K562 (cell line): ENCODE data around the gene BRME1. TPM values are rescaled to one million over a fixed set of nuclear protein-coding genes. Genes with fewer than 3 reads are reported as not detected.

Experiments used
- BRD9 ChIP-seq: fragments of 450-650 bp; IDR thresholded peaks from 2 replicates; pipeline ENCODE4 v1.6.1; 2018; ENCODE audit warnings: low read depth; ENCODE audit not compliant: partially characterized antibody
- BRF2 ChIP-seq: IDR thresholded peaks from 3 replicates; pipeline ENCODE4 v1.6.1; 2011; ENCODE audit warnings: borderline replicate concordance, mild to moderate bottlenecking; ENCODE audit not compliant: insufficient read length, insufficient read depth
- HDAC2 ChIP-seq: fragments of 450-650 bp; IDR thresholded peaks from 2 replicates; pipeline ENCODE4 v1.6.1; 2016; ENCODE audit warnings: mild to moderate bottlenecking
- JUNB ChIP-seq: fragments of 450-650 bp; formaldehyde crosslinking; conservative IDR thresholded peaks from 2 replicates; pipeline ENCODE4 v1.4.0; 2020; ENCODE audit warnings: mild to moderate bottlenecking
- KDM1A ChIP-seq, 2 experiments: fragments of 450-650 bp; IDR thresholded peaks; 2 replicates each; pipeline ENCODE4 v1.6.1; 2016; ENCODE audit warnings: mild to moderate bottlenecking in 2 of 2
- KDM2B ChIP-seq: fragments of 250-450 bp; sonication (Bioruptor Pico); IDR thresholded peaks from 2 replicates; pipeline ENCODE4 v1.8.0; 2021; ENCODE audit warnings: mild to moderate bottlenecking, moderate library complexity
- NFIC ChIP-seq: fragments of 450-650 bp; IDR thresholded peaks from 2 replicates; pipeline ENCODE4 v1.6.1; 2017; ENCODE audit warnings: mild to moderate bottlenecking, inconsistent platforms
- NRF1 ChIP-seq, 2 experiments: fragments of 450-650 bp; IDR thresholded peaks in 1 of 2; conservative IDR thresholded peaks in 1 of 2; 2 replicates each; pipeline ENCODE4 v1.6.1; 2014; ENCODE audit warnings: mild to moderate bottlenecking in 2 of 2
- RAD51 ChIP-seq: fragments of 450-650 bp; IDR thresholded peaks from 2 replicates; pipeline ENCODE4 v1.7.1; 2016; ENCODE audit warnings: low read depth, mild to moderate bottlenecking, borderline replicate concordance
- RBM25 ChIP-seq: fragments of 200-400 bp; formaldehyde crosslinking; IDR thresholded peaks from 2 replicates; pipeline ENCODE4 v1.6.1; 2018; ENCODE audit warnings: low read length, low read depth, moderate library complexity; ENCODE audit not compliant: severe bottlenecking
- XRCC4 ChIP-seq: IDR thresholded peaks from one replicate; pipeline ENCODE4 v1.6.1; 2011; ENCODE audit not compliant: insufficient read depth, insufficient read length; ENCODE audit errors: extremely low read depth
- ZBTB40 ChIP-seq, 2 experiments: fragments of 450-650 bp in 1 of 2; sonication (generic) in 1 of 2; formaldehyde crosslinking in 1 of 2; IDR thresholded peaks; 2 replicates each; pipeline versions ENCODE4 v1.7.1 to v1.9.0; 2016 to 2022; ENCODE audit warnings: inconsistent platforms in 1 of 2, mild to moderate bottlenecking in 1 of 2, missing genetic modification reagents in 1 of 2
- ZBTB7A ChIP-seq: IDR thresholded peaks from 2 replicates; pipeline ENCODE4 v1.6.1; 2011; ENCODE audit warnings: low read depth, mild to moderate bottlenecking, low read length, moderate library complexity, borderline replicate concordance; ENCODE audit not compliant: control insufficient read depth
- ZFPM2 ChIP-seq: fragments of 250-450 bp; sonication (Bioruptor Pico); IDR thresholded peaks from 2 replicates; pipeline ENCODE4 v1.5.1; 2022; ENCODE audit warnings: mild to moderate bottlenecking
- ZNF239 ChIP-seq: fragments of 250-450 bp; sonication (Bioruptor Pico); IDR thresholded peaks from 2 replicates; pipeline ENCODE4 v1.4.0; 2020; ENCODE audit warnings: mild to moderate bottlenecking
- ZNF436 ChIP-seq: fragments of 250-450, 450-650 bp; sonication (Bioruptor Pico); formaldehyde crosslinking; IDR thresholded peaks from 2 replicates; pipeline ENCODE4 v1.7.0; 2020; ENCODE audit warnings: mild to moderate bottlenecking
- ZNF57 ChIP-seq: fragments of 450-650 bp; formaldehyde crosslinking; IDR thresholded peaks from 2 replicates; pipeline ENCODE4 v1.4.0; 2020; ENCODE audit warnings: mild to moderate bottlenecking, moderate library complexity
- ZNF79 ChIP-seq: fragments of 250-450 bp; sonication (Bioruptor Pico); IDR thresholded peaks from 2 replicates; pipeline ENCODE4 v1.4.0; 2020; ENCODE audit warnings: low read depth, mild to moderate bottlenecking, moderate library complexity
- polyA plus RNA-seq, 8 experiments: library from polyadenylated mRNA; depleted of rRNA in 4 of 8; stranded (reverse) in 5 of 8; unstranded in 3 of 8; fragments of >200 nt; fragmentation: Nextera tagmentation in 2 of 8; fragmentation: Illumina TruSeq in 1 of 8; extraction: Ambion mirVana in 2 of 8; extraction: Trizol in 1 of 8; gene quantifications; 2 replicates each; pipeline versions ENCODE4 v1.2.1 to v1.2.3, GENCODE V29; 2011 to 2014; ENCODE audit warnings: inconsistent platforms in 1 of 8, missing spikeins in 1 of 8
- total RNA-seq, 7 experiments: library from RNA; depleted of rRNA in 6 of 7; stranded (reverse); fragments of >200 nt in 6 of 7; fragmentation: Illumina TruSeq in 2 of 7; extraction: Trizol in 2 of 7; gene quantifications; 2 replicates each; pipeline versions ENCODE4 v1.2.1 to v1.2.3, GENCODE V29; 2011 to 2021; ENCODE audit warnings: low replicate concordance in 1 of 7

Gene BRME1
- total and polyA plus RNA-seq, 9 of the 15 experiments (the other 6 are each of a cell fraction or from before 2014, with no cell fraction given): 0.75 to 6.1 (median 3.6) TPM

- TF ChIP-seq ZBTB40 (IDR thresholded peaks at IDR 0.05) (peak; percentile 20; the same call in 1 of the 2 replicates), ZBTB40 (CRISPR knock-in tag; IDR thresholded peaks at IDR 0.05) (no peak), RAD51 (no peak), NRF1 (conservative IDR thresholded peaks at IDR 0.05 in 1 of 2, IDR thresholded peaks at IDR 0.05 in 1 of 2) (0 out of 4 replicates have a peak, but pooled peaks of 1 of the 2 experiments have one; percentile 14), ZNF436 (no peak), NFIC (peak; percentile 62), XRCC4 (no peak), HDAC2 (0 out of 2 replicates have a peak, but pooled peaks have one; percentile 55), KDM2B (CRISPR knock-in tag) (no peak), ZNF57 (no peak), ZBTB7A (peak; percentile 79), KDM1A (IDR thresholded peaks at IDR 0.05) (peak; percentile 46 to 73), RBM25 (peak; percentile 37), BRF2 (no peak), JUNB (CRISPR knock-in tag) (no peak), BRD9 (peak; percentile 46), ZNF239 (CRISPR knock-in tag) (no peak), ZNF79 (CRISPR knock-in tag) (no peak), ZFPM2 (no peak)
Observed at GRCh38 chr19:13843104-13843921, 62.6 kb downstream of the BRME1 start (continued).
